SK-N-SH (cell line): Measurements from ENCODE around the gene ZNF664. TPM values are rescaled to one million over a fixed set of nuclear protein-coding genes. Genes with fewer than 3 reads are reported as not detected.

Source experiments
- CTCF ChIA-PET: fragments of 300-600, 350-600 bp; formaldehyde crosslinking; extraction: SDS; loops from one replicate; lab custom pipeline; 2021; lab: Yijun Ruan, JAX
- POLR2A ChIA-PET: fragments of 350-600 bp; sonication (Branson Sonifier 250); formaldehyde crosslinking; extraction: SDS; loops from one replicate; lab custom pipeline; 2020; ENCODE audit warnings: antibody characterized with exemption, inconsistent platforms; lab: Yijun Ruan, JAX
- DNase-seq: peaks from one replicate; pipeline ENCODE4 v3.0.0; 2012
- H2AFZ ChIP-seq: fragments of 200-600 bp; sonication (generic); 2 replicates; pipeline ENCODE4 v1.8.1; 2016; ENCODE audit warnings: antibody characterized with exemption, mild to moderate bottlenecking, low read depth
- H3F3A ChIP-seq: fragments of 200-600 bp; sonication (generic); replicated peaks from 2 replicates; pipeline ENCODE3; 2016; ENCODE audit warnings: antibody characterized with exemption, mild to moderate bottlenecking; ENCODE audit not compliant: insufficient read depth
- H3K27ac ChIP-seq, 2 experiments: fragments of 200-500 bp in 1 of 2; fragments of 200-600 bp in 1 of 2; sonication (Bioruptor generic) in 1 of 2; sonication (generic), shearing (Covaris generic) in 1 of 2; 2 replicates each; pipeline versions ENCODE4 v1.5.1 to v1.6.1; 2014 to 2016; ENCODE audit warnings: low read depth in 2 of 2, inconsistent platforms in 1 of 2, low read length in 1 of 2, mild to moderate bottlenecking in 1 of 2, mixed read lengths in 1 of 2
- H3K27me3 ChIP-seq: fragments of 200-600 bp; sonication (generic), shearing (Covaris generic); 2 replicates; pipeline ENCODE4 v1.6.1; 2016; ENCODE audit warnings: mixed run types; ENCODE audit not compliant: insufficient read depth
- H3K36me3 ChIP-seq, 2 experiments: fragments of 200-500 bp in 1 of 2; fragments of 200-600 bp in 1 of 2; sonication (Bioruptor generic) in 1 of 2; sonication (generic) in 1 of 2; replicated peaks in 1 of 2; 2 replicates each; pipeline versions ENCODE3 to v1.5.1; 2014 to 2016; ENCODE audit warnings: low read length in 1 of 2, mild to moderate bottlenecking in 1 of 2; ENCODE audit not compliant: insufficient read depth in 2 of 2, control insufficient read depth in 1 of 2
- H3K4me1 ChIP-seq, 2 experiments: fragments of 200-500 bp in 1 of 2; fragments of 200-600 bp in 1 of 2; sonication (Bioruptor generic) in 1 of 2; sonication (generic), shearing (Covaris generic) in 1 of 2; 2 replicates each; pipeline versions ENCODE4 v1.5.1 to v1.6.1; 2014 to 2016; ENCODE audit warnings: low read depth in 1 of 2, low read length in 1 of 2, mixed run types in 1 of 2; ENCODE audit not compliant: insufficient read depth in 2 of 2, control insufficient read depth in 1 of 2
- H3K4me2 ChIP-seq: fragments of 200-600 bp; sonication (generic), shearing (Covaris generic); 2 replicates; pipeline ENCODE4 v1.6.1; 2017; ENCODE audit warnings: mixed run types
- H3K4me3 ChIP-seq, 2 experiments: fragments of 200-500 bp in 1 of 2; fragments of 200-600 bp in 1 of 2; sonication (Bioruptor generic) in 1 of 2; sonication (generic), shearing (Covaris generic) in 1 of 2; 2 replicates each; pipeline versions ENCODE4 v1.5.1 to v1.8.1; 2014 to 2016; ENCODE audit warnings: low read depth in 2 of 2, inconsistent platforms in 1 of 2, low read length in 1 of 2, mild to moderate bottlenecking in 1 of 2, mixed read lengths in 1 of 2, moderate library complexity in 1 of 2
- H3K79me2 ChIP-seq: fragments of 200-600 bp; sonication (generic); 2 replicates; pipeline ENCODE4 v1.8.1; 2017; ENCODE audit warnings: mild to moderate bottlenecking; ENCODE audit not compliant: insufficient read depth
- H3K9ac ChIP-seq: fragments of 200-600 bp; sonication (generic); 2 replicates; pipeline ENCODE4 v1.6.1; 2017; ENCODE audit warnings: mixed run types
- H3K9me2 ChIP-seq: fragments of 200-600 bp; sonication (generic); 2 replicates; pipeline ENCODE4 v1.6.1; 2017; ENCODE audit warnings: mixed run types
- H3K9me3 ChIP-seq: fragments of 200-600 bp; sonication (generic); 2 replicates; pipeline ENCODE4 v1.6.1; 2017; ENCODE audit warnings: mixed run types, mild to moderate bottlenecking, moderate library complexity
- H4K20me1 ChIP-seq: fragments of 200-600 bp; sonication (generic); 2 replicates; pipeline ENCODE4 v1.6.1; 2017; ENCODE audit warnings: mild to moderate bottlenecking, mixed run types; ENCODE audit not compliant: insufficient read depth
- EZH2phosphoT487 ChIP-seq: fragments of 200-600 bp; sonication (generic); IDR thresholded peaks from 2 replicates; pipeline ENCODE4 v1.6.1; 2017; ENCODE audit warnings: low read depth, mixed run types, mild to moderate bottlenecking, antibody characterized with exemption, moderate library complexity, borderline replicate concordance
- FOXJ3 ChIP-seq: sonication (generic); formaldehyde crosslinking; IDR thresholded peaks from 2 replicates; pipeline ENCODE4 v1.5.1; 2020; ENCODE audit warnings: mild to moderate bottlenecking, missing genetic modification reagents
- JUND ChIP-seq: IDR thresholded peaks from 2 replicates; pipeline ENCODE4 v1.4.0; 2012
- MEF2A ChIP-seq: IDR thresholded peaks from 2 replicates; pipeline ENCODE4 v1.4.0; 2012; ENCODE audit warnings: low read depth, borderline replicate concordance
- MXI1 ChIP-seq: IDR thresholded peaks from 2 replicates; pipeline ENCODE4 v1.6.1; 2012; ENCODE audit warnings: mild to moderate bottlenecking, low read depth, low read length, improper control_type of control experiment
- POLR2AphosphoS5 ChIP-seq: IDR thresholded peaks from 2 replicates; pipeline ENCODE4 v1.6.1; 2012; ENCODE audit warnings: low read depth, low read length
- RAD21 ChIP-seq: IDR thresholded peaks from 2 replicates; pipeline ENCODE4 v1.6.1; 2012; ENCODE audit warnings: mild to moderate bottlenecking, low read length
- SMC3 ChIP-seq: IDR thresholded peaks from 2 replicates; pipeline ENCODE4 v1.6.1; 2012; ENCODE audit warnings: low read depth, low read length, improper control_type of control experiment
- TAF1 ChIP-seq: IDR thresholded peaks from 2 replicates; pipeline ENCODE4 v1.6.1; 2012; ENCODE audit warnings: low read depth, mild to moderate bottlenecking, low read length, moderate library complexity, borderline replicate concordance
- TEAD4 ChIP-seq: IDR thresholded peaks from 2 replicates; pipeline ENCODE4 v1.4.0; 2012; ENCODE audit warnings: mild to moderate bottlenecking, borderline replicate concordance; ENCODE audit not compliant: insufficient read depth
- WGBS: methylation state at CpG from one replicate; pipeline ENCODE4 v1.1.6; 2017; ENCODE audit warnings: low lambda C conversion rate; 5-methylcytosine and 5-hydroxymethylcytosine counted together
- polyA plus RNA-seq, 3 experiments: library from polyadenylated mRNA; depleted of rRNA; stranded (reverse); fragments of >200 nt; gene quantifications; 2 replicates each; pipeline ENCODE4 v1.2.3, GENCODE V29; 2012
- TF ChIP-seq, protein P1 (sequence below): IDR thresholded peaks from 2 replicates; pipeline ENCODE4 v1.4.0; 2012; ENCODE audit warnings: low read depth, borderline replicate concordance
- TF ChIP-seq, protein P2 (sequence below): fragments of 200-600 bp; sonication (generic); IDR thresholded peaks from 2 replicates; pipeline ENCODE4 v1.6.1; 2017; ENCODE audit warnings: antibody characterized with exemption, mild to moderate bottlenecking, moderate library complexity

Gene ZNF664
- polyA plus RNA-seq, 1 of the 3 experiments (the other 2 are of a cell fraction): 34.9 TPM

DNA sequence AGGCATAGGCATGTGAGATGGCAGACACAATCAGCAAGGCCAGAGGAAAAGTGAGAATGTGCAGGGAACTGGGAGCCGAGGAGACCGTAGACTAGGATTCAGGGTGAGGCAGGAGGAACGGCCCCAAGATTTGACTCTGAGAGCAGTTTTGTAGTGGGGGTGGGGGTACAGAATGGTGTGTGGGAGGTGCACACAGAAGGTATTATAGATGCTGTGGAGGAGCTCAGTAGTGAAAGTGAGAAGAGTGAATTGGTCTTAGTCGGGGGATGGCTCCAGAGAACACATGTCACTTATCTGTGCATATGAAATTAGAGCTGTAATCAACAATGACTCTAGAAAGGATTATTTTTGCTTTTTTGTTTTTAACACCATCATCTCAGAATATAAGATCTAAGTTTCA is 11.9 kb downstream of the ZNF664 start (continued):
- no peak for TF ChIP-seq POLR2AphosphoS5
- TF ChIP-seq EZH2phosphoT487: no peak
- TF ChIP-seq, protein P1, sequence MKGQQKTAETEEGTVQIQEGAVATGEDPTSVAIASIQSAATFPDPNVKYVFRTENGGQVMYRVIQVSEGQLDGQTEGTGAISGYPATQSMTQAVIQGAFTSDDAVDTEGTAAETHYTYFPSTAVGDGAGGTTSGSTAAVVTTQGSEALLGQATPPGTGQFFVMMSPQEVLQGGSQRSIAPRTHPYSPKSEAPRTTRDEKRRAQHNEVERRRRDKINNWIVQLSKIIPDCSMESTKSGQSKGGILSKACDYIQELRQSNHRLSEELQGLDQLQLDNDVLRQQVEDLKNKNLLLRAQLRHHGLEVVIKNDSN: no peak
- TF ChIP-seq RAD21: no peak

- Histone ChIP-seq H2AFZ (no peak overlapping the region), H3K4me2 (no peak overlapping the region), H3K9me3 (no peaks in the 10 kb centered on the region), H3K36me3 (peaks cover 14 to 61% of the 10 kb centered on the region in 2 experiments), H3K4me1 (peaks cover 0 to 8% of the 10 kb centered on the region in 2 experiments; a peak in 2 of 4 replicates), H3K27ac (no peak overlapping the region; a peak in 1 of 4 replicates), H3K9me2 (no peaks in the 10 kb centered on the region), H4K20me1 (peaks cover 16% of the 10 kb centered on the region), H3K4me3 (no peak overlapping the region), H3K27me3 (no peaks in the 10 kb centered on the region), H3K79me2 (peaks cover 54% of the 10 kb centered on the region), H3F3A (no peaks in the 10 kb centered on the region), H3K9ac (no peak overlapping the region)
- ChIA-PET POLR2A (no interaction called here), CTCF (interaction anchor here (0.8 to 2.0 kb wide), 6 partner anchors 9 to 86 kb away, joined by 3 to 8 read pairs (median 4); no protein-coding TSS in a partner anchor)
- TF ChIP-seq SMC3 (no peak), TEAD4 (no peak)
- 88% methylated on average over 3 of the region's 3 CpGs for WGBS
- no peak for DNase-seq
Observed at GRCh38 chr12:123986374-123986965, 13.5 kb downstream of the ZNF664 start.

DNA sequence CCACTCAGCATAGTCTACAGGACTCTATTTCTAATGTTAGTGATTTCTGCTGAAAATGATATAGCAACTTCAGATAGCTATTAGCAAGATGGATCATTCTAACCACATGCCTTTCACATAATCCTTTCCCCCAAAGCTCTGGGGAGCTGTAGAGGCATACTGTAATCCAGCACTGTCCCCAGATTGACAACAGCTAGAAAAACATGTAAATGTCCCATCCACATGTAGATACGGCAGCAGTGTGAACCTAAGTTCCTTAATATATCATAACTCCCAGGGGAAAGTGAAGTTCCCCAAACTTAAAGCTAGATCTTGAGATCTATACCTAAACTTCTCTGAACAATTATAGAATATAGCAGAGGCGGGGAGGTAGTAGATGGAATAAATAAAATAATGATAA is 14.0 kb downstream of the ZNF664 start:
- no peak overlapping the region for H3K27ac ChIP-seq
- no peak overlapping the region for H3K4me2 ChIP-seq
- no peak overlapping the region for H3K9ac ChIP-seq
- peaks cover 48% of the 10 kb centered on the region for H3K79me2 ChIP-seq
- no peaks in the 10 kb centered on the region for H3K27me3 ChIP-seq
- DNase-seq: no peak
- no peak overlapping the region for H2AFZ ChIP-seq
- TF ChIP-seq JUND (no peak), MEF2A (no peak), FOXJ3 (no peak), SMC3 (no peak), MXI1 (no peak), TAF1 (no peak)
- TF ChIP-seq, protein P2, sequence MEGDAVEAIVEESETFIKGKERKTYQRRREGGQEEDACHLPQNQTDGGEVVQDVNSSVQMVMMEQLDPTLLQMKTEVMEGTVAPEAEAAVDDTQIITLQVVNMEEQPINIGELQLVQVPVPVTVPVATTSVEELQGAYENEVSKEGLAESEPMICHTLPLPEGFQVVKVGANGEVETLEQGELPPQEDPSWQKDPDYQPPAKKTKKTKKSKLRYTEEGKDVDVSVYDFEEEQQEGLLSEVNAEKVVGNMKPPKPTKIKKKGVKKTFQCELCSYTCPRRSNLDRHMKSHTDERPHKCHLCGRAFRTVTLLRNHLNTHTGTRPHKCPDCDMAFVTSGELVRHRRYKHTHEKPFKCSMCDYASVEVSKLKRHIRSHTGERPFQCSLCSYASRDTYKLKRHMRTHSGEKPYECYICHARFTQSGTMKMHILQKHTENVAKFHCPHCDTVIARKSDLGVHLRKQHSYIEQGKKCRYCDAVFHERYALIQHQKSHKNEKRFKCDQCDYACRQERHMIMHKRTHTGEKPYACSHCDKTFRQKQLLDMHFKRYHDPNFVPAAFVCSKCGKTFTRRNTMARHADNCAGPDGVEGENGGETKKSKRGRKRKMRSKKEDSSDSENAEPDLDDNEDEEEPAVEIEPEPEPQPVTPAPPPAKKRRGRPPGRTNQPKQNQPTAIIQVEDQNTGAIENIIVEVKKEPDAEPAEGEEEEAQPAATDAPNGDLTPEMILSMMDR: no peak
- ChIA-PET POLR2A (no interaction called here), CTCF (interaction anchor here (0.8 to 2.0 kb wide), 7 partner anchors 8 to 86 kb away, joined by 3 to 8 read pairs (median 4); no protein-coding TSS in a partner anchor)
- H3K36me3 ChIP-seq: peaks cover 16 to 67% of the 10 kb centered on the region in 2 experiments
- H3K9me3 ChIP-seq: no peaks in the 10 kb centered on the region
- peaks cover 0 to 8% of the 10 kb centered on the region in 2 experiments; a peak in 2 of 4 replicates for H3K4me1 ChIP-seq
- WGBS: 91% methylated on average over 2 of the region's 2 CpGs
- no peaks in the 10 kb centered on the region for H3F3A ChIP-seq
- peaks cover 16% of the 10 kb centered on the region for H4K20me1 ChIP-seq
- no peaks in the 10 kb centered on the region for H3K9me2 ChIP-seq
- no peak overlapping the region for H3K4me3 ChIP-seq
